HUES48 (cell line): ENCODE results near the gene FOXL2.

Experiments
- H3K27ac ChIP-seq: one replicate; pipeline ENCODE4 v1.7.0; 2013; ENCODE audit warnings: low read depth, low read length, inconsistent platforms
- H3K27me3 ChIP-seq: 2 replicates; pipeline ENCODE4 v1.6.1; 2013; ENCODE audit warnings: mild to moderate bottlenecking, low read length; ENCODE audit not compliant: control insufficient read depth, insufficient read depth
- H3K36me3 ChIP-seq: 2 replicates; pipeline ENCODE4 v1.6.1; 2013; ENCODE audit warnings: low read length; ENCODE audit not compliant: control insufficient read depth, insufficient read depth
- H3K4me1 ChIP-seq: 2 replicates; pipeline ENCODE4 v1.6.1; 2013; ENCODE audit warnings: mild to moderate bottlenecking, low read length; ENCODE audit not compliant: control insufficient read depth, insufficient read depth
- H3K4me3 ChIP-seq: 2 replicates; pipeline ENCODE4 v1.5.1; 2013; ENCODE audit warnings: mild to moderate bottlenecking, low read depth, low read length
- H3K9ac ChIP-seq: 2 replicates; pipeline ENCODE4 v1.6.1; 2013; ENCODE audit warnings: mild to moderate bottlenecking, low read depth, low read length, moderate library complexity
- H3K9me3 ChIP-seq: 2 replicates; pipeline ENCODE4 v1.6.1; 2013; ENCODE audit warnings: low read length; ENCODE audit not compliant: control insufficient read depth, insufficient read depth

The FOXL2 gene

GRCh38 chr3:138944929-138945708 lies 1.8 kb downstream of the FOXL2 start:
- Histone ChIP-seq H3K4me3 (peak overlapping the region; percentile 45), H3K9ac (no peak overlapping the region), H3K27ac (no peak overlapping the region), H3K36me3 (no peaks in the 10 kb centered on the region), H3K9me3 (no peaks in the 10 kb centered on the region), H3K4me1 (peaks cover 41% of the 10 kb centered on the region), H3K27me3 (peaks cover 100% of the 10 kb centered on the region)

- H3K27me3 ChIP-seq: peaks cover 100% of the 10 kb centered on the region
- H3K27ac ChIP-seq: no peak overlapping the region
- H3K4me1 ChIP-seq: peaks cover 42% of the 10 kb centered on the region
- no peak overlapping the region for H3K9ac ChIP-seq
- H3K36me3 ChIP-seq: no peaks in the 10 kb centered on the region
- peak overlapping the region; percentile 45 for H3K4me3 ChIP-seq
- no peaks in the 10 kb centered on the region for H3K9me3 ChIP-seq
Measured at GRCh38 chr3:138944654-138944928, 2.3 kb downstream of the FOXL2 start.

GRCh38 chr3:138943724-138944653 lies 2.9 kb downstream of the FOXL2 start:
- Histone ChIP-seq H3K27ac (no peak overlapping the region), H3K27me3 (peaks cover 100% of the 10 kb centered on the region), H3K4me1 (peaks cover 41% of the 10 kb centered on the region), H3K9me3 (no peaks in the 10 kb centered on the region), H3K9ac (no peak overlapping the region), H3K36me3 (no peaks in the 10 kb centered on the region), H3K4me3 (peak overlapping the region; percentile 45)

GRCh38 chr3:138942861-138943623 lies 3.9 kb downstream of the FOXL2 start:
- no peak overlapping the region for H3K27ac ChIP-seq
- no peaks in the 10 kb centered on the region for H3K9me3 ChIP-seq
- H3K4me3 ChIP-seq: no peak overlapping the region
- H3K9ac ChIP-seq: no peak overlapping the region
- no peaks in the 10 kb centered on the region for H3K36me3 ChIP-seq
- H3K27me3 ChIP-seq: peaks cover 100% of the 10 kb centered on the region
- peaks cover 34% of the 10 kb centered on the region for H3K4me1 ChIP-seq

- Histone ChIP-seq H3K9me3 (no peaks in the 10 kb centered on the region), H3K4me3 (no peak overlapping the region), H3K4me1 (peaks cover 32% of the 10 kb centered on the region), H3K27ac (no peak overlapping the region), H3K9ac (no peak overlapping the region), H3K27me3 (peaks cover 100% of the 10 kb centered on the region), H3K36me3 (no peaks in the 10 kb centered on the region)
Measured at GRCh38 chr3:138942271-138942670, 4.7 kb downstream of the FOXL2 start.

GRCh38 chr3:138941259-138941885 lies 5.6 kb downstream of the FOXL2 start:
- Histone ChIP-seq H3K27me3 (peaks cover 100% of the 10 kb centered on the region), H3K4me1 (peaks cover 40% of the 10 kb centered on the region)

GRCh38 chr3:138940446-138940845 lies 6.5 kb downstream of the FOXL2 start:
- Histone ChIP-seq H3K4me3 (no peak overlapping the region), H3K27me3 (peaks cover 100% of the 10 kb centered on the region), H3K9ac (no peak overlapping the region), H3K4me1 (peaks cover 42% of the 10 kb centered on the region), H3K27ac (no peak overlapping the region), H3K36me3 (no peaks in the 10 kb centered on the region), H3K9me3 (no peaks in the 10 kb centered on the region)

More at GRCh38 chr3:138941259-138941885, 5.6 kb downstream of the FOXL2 start:
- Histone ChIP-seq H3K36me3 (no peaks in the 10 kb centered on the region), H3K27ac (no peak overlapping the region), H3K9ac (no peak overlapping the region), H3K4me3 (no peak overlapping the region), H3K9me3 (no peaks in the 10 kb centered on the region)

GRCh38 chr3:138939561-138940241 lies 7.2 kb downstream of the FOXL2 start:
- H3K27me3 ChIP-seq: peaks cover 100% of the 10 kb centered on the region
- peaks cover 43% of the 10 kb centered on the region for H3K4me1 ChIP-seq
- H3K36me3 ChIP-seq: no peaks in the 10 kb centered on the region
- no peak overlapping the region for H3K27ac ChIP-seq
- H3K9me3 ChIP-seq: no peaks in the 10 kb centered on the region
- H3K4me3 ChIP-seq: peak overlapping the region; percentile 16; the same call in 1 of the 2 replicates
- H3K9ac ChIP-seq: no peak overlapping the region

GRCh38 chr3:138938877-138939560 lies 7.9 kb downstream of the FOXL2 start:
- Histone ChIP-seq H3K4me3 (peak overlapping the region; percentile 16), H3K27ac (no peak overlapping the region), H3K27me3 (peaks cover 100% of the 10 kb centered on the region), H3K9ac (no peak overlapping the region), H3K4me1 (peaks cover 37% of the 10 kb centered on the region), H3K9me3 (no peaks in the 10 kb centered on the region), H3K36me3 (no peaks in the 10 kb centered on the region)
